ENCODE measurements around the gene PIGT. TPM values are rescaled to one million over a fixed set of nuclear protein-coding genes. Genes with fewer than 3 reads are reported as not detected.

PIGT gene
- total RNA-seq, 2 experiments from 2014 or later, result 43.7 to 47.7 TPM

DNA sequence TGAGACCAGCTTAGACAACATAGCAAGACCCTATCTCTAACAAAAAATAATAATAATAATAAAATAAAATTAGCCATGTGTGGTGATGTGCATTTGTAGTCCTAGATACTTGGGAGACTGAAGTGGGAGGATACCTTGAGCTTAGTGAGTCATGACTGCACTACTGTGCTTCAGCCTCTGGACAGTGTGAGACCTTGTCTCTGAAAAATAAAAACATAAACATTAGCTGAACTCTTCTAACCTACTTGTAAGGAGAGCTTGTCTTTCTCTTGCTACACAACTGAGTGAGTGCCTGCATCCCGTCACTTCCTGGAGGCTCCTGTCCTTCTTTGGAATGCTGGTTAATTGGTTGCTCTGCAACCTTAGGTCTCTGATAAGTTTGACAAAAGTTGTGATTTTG, 13.0 kb upstream of the PIGT start:
- peaks cover 4% of the 10 kb centered on the region for H3K27me3 Mint-ChIP-seq
- H3K9me3 Mint-ChIP-seq, result peaks cover 22% of the 10 kb centered on the region
- H3K4me1 Mint-ChIP-seq (ENCODE audit: low read depth), result peaks cover 15% of the 10 kb centered on the region
- TF ChIP-seq, protein P1, sequence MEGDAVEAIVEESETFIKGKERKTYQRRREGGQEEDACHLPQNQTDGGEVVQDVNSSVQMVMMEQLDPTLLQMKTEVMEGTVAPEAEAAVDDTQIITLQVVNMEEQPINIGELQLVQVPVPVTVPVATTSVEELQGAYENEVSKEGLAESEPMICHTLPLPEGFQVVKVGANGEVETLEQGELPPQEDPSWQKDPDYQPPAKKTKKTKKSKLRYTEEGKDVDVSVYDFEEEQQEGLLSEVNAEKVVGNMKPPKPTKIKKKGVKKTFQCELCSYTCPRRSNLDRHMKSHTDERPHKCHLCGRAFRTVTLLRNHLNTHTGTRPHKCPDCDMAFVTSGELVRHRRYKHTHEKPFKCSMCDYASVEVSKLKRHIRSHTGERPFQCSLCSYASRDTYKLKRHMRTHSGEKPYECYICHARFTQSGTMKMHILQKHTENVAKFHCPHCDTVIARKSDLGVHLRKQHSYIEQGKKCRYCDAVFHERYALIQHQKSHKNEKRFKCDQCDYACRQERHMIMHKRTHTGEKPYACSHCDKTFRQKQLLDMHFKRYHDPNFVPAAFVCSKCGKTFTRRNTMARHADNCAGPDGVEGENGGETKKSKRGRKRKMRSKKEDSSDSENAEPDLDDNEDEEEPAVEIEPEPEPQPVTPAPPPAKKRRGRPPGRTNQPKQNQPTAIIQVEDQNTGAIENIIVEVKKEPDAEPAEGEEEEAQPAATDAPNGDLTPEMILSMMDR (IDR thresholded peaks at IDR 0.05), result no peak
- ChIA-PET CTCF (interaction anchor here (0.7 to 1.1 kb wide), 3 partner anchors 15 to 34 kb away, joined by 3 read pairs; no protein-coding TSS in a partner anchor), POLR2A (no interaction called here)
- no peak overlapping the region for H3K27ac Mint-ChIP-seq
- DNase-seq, result no peak
- ATAC-seq, result no peak
- H3K36me3 Mint-ChIP-seq (ENCODE audit: low read depth), result peaks cover 31% of the 10 kb centered on the region
- intact Hi-C loops (cut with micrococcal nuclease), result no loop called here
- no peak overlapping the region for H3K4me3 Mint-ChIP-seq

DNA sequence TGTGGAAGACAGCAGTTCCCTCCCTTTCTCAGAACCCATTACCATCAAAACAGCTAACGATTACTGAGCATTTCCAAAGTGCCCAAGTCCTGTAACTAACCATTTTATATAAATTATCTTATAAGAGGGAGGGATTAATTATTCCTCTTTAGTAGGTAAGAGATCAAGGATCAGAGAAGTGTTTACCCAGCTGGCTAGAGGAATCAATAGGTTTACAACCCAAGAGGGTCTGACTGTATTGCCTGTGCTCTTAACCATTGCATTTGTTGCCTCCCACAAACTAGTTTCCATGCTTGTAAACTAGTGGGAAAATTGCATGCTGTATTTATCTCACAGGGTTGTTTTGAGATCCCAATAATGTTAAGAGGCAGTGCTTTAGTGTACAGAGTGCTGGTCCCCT, 11.5 kb upstream of the PIGT start:
- Mint-ChIP-seq H3K27me3 (peaks cover 4% of the 10 kb centered on the region), H3K9me3 (peaks cover 22% of the 10 kb centered on the region), H3K36me3 (ENCODE audit: low read depth) (peaks cover 28% of the 10 kb centered on the region), H3K4me3 (peak overlapping the region; percentile 61), H3K27ac (no peak overlapping the region), H3K4me1 (ENCODE audit: low read depth) (peaks cover 21% of the 10 kb centered on the region)
- TF ChIP-seq, protein P1 (IDR thresholded peaks at IDR 0.05), result no peak
- ATAC-seq (no peak), DNase-seq (no peak)
- ChIA-PET CTCF (interaction anchor here (0.6 to 2.7 kb wide), 3 partner anchors 31 to 452 kb away, joined by 3 to 13 read pairs (median 7); no protein-coding TSS in a partner anchor), POLR2A (interaction anchor here (0.6 to 1.0 kb wide), 3 partner anchors 31 to 45 kb away, joined by 3 read pairs; partner anchors contain the start of gene SYS1)
- intact Hi-C loops (cut with micrococcal nuclease), result no loop called here

DNA sequence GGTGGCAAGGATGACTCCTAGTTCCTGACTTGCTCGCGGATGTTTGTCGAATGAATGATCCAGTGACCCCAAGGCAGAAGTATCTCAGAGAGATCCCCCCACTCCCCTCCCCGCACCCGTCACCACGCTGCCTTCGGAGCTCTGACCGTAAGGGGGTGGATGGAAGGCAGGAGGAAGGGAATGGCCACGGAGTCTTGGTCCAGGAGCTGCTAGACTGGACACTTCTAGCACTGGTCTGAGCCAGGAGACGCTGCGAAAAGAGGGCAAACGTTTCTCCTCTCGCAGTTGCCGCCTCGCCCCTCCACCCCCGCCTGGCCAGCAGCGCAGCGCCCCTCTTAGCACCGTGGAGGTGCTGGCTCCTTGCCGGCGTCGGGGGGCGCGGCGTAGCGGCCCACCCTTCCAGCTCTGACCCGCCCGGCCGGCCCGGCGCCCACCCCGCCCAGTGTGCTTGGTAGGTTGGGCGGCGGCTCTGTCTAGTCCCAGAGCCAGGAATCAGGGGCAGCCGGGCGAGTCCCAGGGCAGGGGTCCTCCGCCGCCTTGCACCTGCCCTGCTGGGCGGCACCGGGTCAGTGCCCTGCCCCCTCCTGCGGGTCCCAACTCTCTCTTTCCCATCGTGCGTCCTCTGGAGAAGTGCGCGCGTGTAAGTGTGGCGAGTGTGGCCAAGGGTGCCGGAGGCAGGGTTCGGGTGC, 10.2 kb upstream of the PIGT start:
- Mint-ChIP-seq H3K9me3 (peaks cover 12% of the 10 kb centered on the region), H3K4me1 (ENCODE audit: low read depth) (peaks cover 21% of the 10 kb centered on the region), H3K27me3 (peaks cover 4% of the 10 kb centered on the region), H3K4me3 (peak overlapping the region; percentile 73), H3K27ac (peak overlapping the region; percentile 47), H3K36me3 (ENCODE audit: low read depth) (peaks cover 16% of the 10 kb centered on the region)
- TF ChIP-seq, protein P1 (IDR thresholded peaks at IDR 0.05), result no peak
- ATAC-seq (peak; percentile 38), DNase-seq (no peak)
- intact Hi-C loops (cut with micrococcal nuclease), result no loop called here
- ChIA-PET CTCF (interaction anchor here (1.0 to 3.4 kb wide), 4 partner anchors 26 to 32 kb away, joined by 3 to 26 read pairs (median 10); no protein-coding TSS in a partner anchor), POLR2A (interaction anchor here (1.3 to 2.2 kb wide), 2 partner anchors 10 to 32 kb away, joined by 3 to 14 read pairs; partner anchors contain the start of gene PIGT)

DNA sequence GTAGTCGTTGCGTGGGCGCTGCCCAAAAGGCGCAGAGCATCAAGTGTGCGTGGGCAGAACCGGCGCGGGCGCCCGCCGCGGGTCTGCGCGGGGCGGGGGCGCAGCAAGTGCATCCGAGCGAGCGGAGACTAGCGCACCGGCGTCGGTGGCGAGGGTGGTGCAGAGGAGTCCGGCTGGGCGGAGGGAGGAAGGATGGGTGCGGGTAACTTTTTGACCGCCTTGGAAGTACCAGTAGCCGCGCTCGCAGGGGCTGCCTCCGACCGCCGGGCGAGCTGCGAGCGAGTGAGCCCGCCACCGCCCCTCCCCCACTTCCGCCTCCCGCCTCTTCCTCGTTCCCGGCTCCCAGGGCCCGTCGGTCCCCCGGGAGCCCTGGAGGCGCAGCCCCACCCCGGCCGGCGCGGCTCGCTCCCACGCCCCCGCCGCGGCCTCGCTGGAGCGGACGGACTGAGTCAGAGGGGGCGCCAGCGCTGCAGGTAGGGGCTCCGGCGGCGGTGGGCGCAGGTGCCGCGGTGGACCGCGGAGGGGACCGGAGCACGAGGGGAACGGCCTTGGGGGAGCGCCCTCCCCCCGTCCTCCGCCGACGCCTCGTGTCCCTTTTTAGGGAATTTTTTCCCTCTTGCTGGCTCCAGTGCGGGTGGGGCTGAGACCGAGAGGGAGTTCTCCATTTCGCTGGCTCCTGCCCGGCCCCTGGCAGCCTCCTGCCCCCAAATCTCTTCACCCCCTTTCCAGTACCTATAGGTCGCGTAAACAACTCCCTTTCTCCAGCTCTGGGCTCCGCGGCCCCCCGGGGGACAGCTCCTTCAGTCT, 9.5 kb upstream of the PIGT start:
- H3K27ac Mint-ChIP-seq, result peak overlapping the region; percentile 63
- peaks cover 8% of the 10 kb centered on the region for H3K9me3 Mint-ChIP-seq
- POLR2A ChIA-PET, result interaction anchor here (0.6 to 2.5 kb wide), 7 partner anchors 10 to 38 kb away, joined by 3 to 14 read pairs (median 3); partner anchors contain the start of gene PIGT
- DNase-seq (peak; percentile 53), ATAC-seq (peak; percentile 52)
- peaks cover 12% of the 10 kb centered on the region for H3K36me3 Mint-ChIP-seq (ENCODE audit: low read depth)
- peak overlapping the region; percentile 73 for H3K4me3 Mint-ChIP-seq
- peaks cover 21% of the 10 kb centered on the region for H3K4me1 Mint-ChIP-seq (ENCODE audit: low read depth)
- intact Hi-C loops (cut with micrococcal nuclease), result no loop called here
- TF ChIP-seq, protein P1 (IDR thresholded peaks at IDR 0.05), result no peak
- H3K27me3 Mint-ChIP-seq, result peaks cover 4% of the 10 kb centered on the region
- CTCF ChIA-PET, result interaction anchor here (0.6 to 3.4 kb wide), 8 partner anchors 9 to 105 kb away, joined by 3 to 26 read pairs (median 10); partner anchors contain the start of genes PIGT and SYS1
